Iris pigment epithelial cell (primary cell): ENCODE measurements around the gene CREG2.

Experiments
- DNase-seq: peaks from one replicate; pipeline ENCODE4 v3.0.0-alpha.2; 2011; ENCODE audit warnings: low read depth

Gene CREG2, protein sequence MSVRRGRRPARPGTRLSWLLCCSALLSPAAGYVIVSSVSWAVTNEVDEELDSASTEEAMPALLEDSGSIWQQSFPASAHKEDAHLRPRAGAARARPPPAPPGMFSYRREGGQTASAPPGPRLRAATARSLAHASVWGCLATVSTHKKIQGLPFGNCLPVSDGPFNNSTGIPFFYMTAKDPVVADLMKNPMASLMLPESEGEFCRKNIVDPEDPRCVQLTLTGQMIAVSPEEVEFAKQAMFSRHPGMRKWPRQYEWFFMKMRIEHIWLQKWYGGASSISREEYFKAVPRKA

DNA sequence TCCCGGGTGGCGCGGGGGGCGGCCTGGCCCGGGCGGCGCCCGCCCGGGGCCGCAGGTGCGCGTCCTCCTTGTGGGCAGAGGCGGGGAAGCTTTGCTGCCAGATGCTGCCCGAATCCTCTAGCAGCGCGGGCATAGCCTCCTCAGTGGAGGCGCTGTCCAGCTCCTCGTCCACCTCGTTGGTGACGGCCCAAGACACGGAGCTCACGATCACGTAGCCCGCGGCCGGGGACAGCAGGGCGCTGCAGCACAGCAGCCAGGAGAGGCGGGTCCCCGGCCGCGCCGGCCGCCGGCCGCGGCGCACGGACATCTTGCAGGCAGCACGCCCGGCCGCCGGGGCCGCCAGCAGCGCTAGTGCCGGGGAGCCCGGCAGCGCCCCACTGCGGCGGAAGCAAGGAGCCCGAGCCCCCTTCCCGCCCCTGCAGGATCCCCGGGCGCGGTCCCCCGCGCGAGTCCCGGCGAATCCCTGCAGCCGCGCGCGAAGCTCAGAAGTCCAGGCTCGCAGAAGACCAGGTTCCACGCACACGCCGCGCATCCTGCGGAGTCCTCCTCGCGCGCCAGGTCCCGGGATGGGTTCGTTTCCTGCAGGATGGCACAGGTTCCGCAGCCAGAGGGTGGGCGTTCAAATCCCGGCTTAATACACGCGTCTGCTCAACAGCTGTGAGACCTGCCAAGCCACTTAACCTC, at the start of gene CREG2:
CREG2 (minus strand) TSS at position 353 of the 684 bp plus-strand sequence; CDS start at position 307, 46 bp downstream.
- DNase-seq, result peak; percentile 56

DNA sequence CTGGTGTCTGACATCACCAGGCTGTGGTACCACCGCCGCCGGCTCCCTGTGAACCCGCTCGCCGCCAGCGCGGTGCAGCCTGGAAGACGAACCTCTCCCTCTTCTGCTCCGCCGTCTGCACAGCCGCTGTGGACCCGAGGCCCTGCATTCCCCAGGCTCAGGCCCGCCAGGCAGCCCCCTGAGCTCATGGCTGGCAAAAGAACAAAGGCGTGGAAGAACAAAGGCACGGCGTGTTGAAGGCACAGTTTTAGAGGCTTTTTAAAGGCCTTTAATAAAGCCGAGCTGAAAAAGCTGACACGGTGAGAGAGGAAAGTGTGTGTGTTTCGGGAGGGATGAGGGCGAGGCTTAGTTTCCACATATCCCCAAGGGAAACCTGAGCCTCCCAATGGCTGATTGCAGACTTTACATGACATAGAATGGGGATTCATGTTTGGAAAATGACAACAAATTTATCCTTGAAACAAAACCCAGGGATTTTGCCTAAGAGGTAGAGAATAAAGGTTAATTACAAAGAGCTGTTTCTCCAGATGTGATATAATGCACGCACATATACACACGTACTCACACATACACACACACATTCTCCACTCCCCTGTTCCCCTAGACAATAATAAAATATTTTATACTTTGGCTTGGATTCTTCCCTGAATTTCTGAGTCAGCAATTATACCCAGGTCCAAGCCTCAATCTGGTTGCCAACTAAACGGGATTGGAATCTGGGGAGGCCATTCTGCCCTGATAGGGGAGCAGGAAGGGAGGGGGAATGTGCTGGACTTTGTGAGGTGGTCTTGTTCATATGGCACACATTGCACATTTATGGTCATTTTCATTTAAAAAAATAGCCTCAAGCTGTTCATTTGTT, 47.9 kb upstream of the CREG2 start:
- DNase-seq, result peak; percentile 44

DNA sequence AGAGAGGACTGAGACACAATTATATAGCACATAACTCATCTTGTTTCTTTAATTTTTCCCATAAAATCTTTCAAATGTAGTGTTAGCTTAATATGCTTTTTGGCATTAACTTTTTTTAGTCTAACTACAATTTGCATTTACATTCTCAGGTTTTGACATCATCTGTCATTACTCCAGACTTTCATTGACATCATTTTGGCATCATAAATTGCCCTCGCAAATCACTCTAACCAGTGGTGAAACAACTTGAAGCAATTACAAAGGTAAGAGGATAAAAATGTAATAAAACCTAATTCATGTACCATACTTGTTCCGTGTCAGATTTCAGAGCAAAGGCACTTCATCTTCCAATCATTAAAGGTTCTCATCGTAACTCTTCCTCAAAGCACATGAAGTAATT, 46.2 kb upstream of the CREG2 start:
- no peak for DNase-seq

DNA sequence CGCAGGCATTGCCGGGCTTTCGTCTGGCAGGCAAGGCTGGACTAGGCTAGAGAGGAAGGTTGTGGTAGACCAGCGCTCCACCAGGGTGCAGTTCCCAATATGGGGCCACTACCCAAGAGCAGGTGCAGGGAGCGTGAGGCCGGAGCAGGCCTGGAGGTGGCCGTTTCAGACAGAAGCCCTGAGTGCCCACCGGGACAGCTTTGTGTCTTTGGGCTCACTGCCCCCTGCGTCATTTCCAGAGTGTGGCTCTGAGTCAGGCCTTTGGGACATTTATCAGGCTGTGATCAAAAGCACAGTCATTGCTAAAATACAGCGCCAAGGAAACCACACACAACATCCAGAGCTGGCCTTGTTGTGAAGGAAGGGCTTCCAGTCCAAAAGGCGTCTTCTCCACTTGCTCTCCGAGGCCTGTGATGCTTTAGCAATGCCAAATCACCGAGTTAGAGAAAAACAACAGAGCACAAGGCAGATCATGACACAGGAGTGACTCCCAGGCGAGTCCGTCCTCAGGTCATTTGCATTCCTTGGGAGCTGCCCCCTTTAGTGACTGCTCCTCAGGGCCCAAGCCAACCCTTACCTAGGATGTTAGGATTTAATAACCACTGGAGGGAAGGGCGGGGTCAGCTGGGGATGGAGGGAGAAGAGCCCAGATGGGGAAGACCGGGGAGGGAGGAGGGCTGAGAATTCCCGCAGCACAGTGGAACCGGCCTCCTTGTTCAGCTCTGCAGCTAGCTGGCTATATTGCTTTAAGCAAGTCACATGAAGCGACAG, 45.3 kb upstream of the CREG2 start:
- DNase-seq, result no peak

DNA sequence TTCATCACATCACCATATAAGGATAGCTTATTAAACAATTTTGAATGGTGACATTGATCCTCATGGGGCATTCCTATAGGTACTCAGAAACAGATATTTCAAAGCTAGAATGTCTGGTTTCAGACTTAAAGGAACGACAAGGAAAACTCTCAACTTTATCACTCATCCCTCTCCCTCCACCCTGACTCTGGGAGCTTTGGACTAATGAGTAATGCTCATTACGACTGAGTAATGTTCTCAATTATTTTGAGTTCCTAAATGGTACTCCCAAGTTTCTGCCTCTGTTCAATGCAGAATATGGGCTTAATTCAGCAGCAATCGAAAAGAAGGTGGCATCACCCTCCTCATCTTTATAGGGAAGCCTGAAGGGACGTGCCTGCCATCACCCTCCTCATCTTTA, 44.2 kb upstream of the CREG2 start:
- DNase-seq, result no peak

DNA sequence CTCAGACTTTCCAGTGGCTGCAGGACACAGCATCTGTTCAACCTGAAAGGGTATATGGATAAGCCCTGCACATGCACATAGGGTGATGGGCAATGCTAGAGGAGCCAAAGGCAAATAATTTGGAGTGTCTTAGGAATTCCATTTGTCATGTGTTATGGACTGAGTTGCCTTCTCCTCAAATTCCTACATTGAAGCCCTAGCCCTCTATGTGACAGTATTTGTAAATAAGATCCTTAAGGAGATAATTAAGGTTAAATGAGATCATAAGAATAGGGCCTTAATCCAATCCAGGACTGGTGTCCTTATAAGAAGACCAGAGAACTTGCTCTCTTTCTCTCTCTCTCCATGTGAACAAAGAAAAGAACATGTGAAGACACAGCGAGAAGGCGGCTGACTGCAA, 42.9 kb upstream of the CREG2 start:
- no peak for DNase-seq

DNA sequence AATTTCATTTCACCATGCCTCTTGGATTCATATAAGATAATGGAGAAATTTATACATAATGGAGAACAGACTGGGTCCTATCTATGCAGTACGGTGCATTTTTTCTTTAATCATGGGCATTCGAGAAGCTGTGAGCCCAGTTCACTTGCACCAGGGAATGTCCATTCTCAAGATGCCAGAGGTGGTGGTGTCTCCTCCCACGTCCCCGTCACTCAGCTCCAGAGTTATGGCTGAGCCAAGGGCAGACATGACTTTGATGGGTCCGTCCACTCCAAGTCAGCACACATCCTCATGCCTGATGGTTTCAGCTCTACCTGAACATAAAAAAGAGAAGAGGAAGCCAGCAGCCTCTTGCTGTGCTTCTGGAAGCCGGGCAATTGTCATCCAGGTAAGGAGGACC, 42.1 kb upstream of the CREG2 start:
- DNase-seq, result no peak

DNA sequence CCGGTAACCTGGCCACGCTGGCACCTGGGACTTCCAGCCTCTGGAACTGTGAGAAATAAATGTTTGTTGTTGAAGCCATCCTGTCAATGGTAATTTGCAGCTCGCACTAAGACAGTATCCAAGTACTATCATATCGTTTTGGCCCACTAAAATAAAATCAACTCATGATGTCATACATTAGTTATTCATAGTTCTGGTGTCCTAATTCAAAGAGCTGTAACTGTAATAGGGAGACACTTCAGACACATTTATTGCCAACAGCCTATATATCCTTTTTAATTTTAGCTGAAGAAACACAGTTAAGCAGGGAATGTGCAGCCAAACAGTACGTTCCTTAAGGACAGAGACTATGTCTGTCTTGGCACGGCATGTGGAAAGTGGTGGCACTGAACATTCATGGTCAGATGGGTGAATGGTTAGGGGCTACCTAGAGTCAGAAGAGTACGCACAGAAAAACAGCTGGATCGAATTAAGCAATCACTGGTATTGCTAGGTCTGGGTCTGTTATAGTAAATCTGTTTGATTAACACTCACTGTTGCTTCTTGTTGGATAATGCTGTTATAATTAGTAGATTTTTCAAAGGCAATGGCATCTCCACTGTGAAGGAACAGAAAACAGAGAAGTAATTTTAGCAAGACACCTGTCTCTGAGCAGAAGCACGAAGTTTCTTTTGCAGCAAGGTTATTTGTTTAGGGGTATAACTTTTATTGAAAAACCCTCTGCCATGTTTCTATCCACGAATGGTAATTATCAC, 41.3 kb upstream of the CREG2 start:
- no peak for DNase-seq

DNA sequence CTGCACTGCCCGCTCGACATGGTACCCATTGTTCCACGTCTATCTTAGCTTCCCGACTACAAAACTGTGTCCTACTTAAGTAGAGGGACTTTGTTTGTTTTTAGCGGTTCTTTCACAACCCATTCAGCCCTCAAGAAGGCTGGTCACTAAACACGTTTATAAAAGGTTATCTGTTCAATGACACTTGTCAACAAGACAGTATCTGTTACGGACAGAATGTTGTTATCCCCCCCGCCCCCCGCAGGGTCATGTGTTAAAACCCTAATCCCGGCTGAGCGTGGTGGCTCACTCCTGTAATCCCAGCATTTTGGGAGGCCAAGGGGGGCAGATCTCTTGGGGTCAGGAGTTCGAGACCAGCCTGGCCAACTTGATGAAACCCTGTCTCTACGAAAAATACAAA, 40.4 kb upstream of the CREG2 start:
- DNase-seq, result no peak

DNA sequence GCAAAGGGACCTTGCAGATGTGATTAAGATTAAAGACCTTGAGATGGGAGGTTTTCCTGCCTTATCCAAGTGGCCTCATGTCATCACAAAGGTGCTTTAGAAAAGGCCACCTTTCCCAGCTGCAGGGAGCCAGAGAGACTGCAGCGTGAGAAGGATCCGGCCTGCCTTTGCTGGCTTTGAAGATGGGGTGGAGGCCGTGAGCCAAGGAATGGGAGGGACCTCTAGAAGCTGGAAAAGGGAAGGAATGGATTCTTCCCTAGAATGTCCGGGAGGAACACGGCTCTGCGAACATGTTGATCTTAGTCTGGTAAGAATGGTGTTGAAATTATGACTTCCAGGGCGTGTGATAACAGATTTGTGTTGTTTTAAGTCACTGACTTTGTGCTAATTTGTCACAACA, 39.9 kb upstream of the CREG2 start:
- no peak for DNase-seq

DNA sequence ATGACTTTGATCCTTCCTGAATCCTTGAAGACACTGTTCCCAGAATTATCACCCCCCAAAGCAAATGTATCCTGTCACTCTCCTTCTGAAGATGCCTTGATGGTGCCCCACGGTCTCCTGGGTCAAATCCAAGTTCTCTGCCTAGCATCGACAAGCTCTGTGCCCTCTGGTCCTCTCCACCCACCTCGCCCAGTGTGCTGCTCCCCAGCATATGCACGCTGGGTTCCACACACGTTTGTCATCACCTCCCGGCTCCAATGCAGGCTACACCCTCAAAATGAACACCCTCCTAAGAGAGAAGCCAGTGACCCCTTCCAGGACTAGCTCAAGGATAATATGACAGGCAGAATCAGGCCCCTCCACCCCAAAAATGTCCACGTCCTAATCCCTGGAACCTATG, 39.5 kb upstream of the CREG2 start:
- DNase-seq, result no peak

DNA sequence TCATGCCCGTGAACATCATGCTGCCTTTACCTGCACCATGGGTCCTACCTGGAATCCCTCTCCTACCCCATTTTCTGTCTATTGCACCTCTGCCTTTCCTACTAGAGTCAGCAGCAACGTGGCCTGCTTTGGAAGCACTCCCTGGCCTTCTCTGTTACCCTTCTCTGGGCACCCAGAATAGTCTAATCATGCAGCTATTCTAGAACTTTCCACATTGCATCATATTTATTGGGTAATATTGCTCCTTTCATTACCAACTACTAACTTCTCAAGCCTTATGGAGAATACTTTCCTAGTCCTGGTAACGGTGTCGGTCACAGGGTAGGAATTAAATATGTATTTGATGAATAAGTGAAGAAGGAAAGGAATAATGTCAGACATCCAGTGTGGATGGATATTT, 33.3 kb upstream of the CREG2 start:
- peak; percentile 56 for DNase-seq

DNA sequence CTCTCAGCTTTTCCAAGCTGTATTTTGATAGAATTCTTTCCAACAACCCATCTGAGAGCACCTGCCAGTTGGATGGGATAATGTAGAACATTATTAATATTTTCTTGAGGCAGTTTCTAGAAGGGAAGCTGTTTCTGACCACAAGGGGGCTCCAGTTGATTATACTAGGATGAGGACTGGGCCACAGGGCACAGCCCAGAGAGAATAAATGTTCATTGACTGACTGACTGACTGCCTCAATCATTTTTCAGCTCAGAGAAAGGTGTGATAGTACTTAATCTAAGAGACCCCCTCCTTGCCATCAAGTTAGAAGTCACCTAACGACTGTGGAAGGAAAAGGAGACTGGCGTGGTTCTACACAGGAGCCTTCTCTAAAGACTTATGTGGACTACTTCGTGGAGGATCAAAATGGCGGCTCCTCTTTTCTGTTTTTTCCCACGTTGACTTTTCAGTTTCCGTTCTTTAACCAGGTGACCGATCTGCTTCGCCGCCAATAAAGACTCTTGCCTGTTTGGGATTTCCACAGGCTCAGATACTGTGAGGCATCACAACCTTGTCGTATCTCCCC, 31.9 kb upstream of the CREG2 start:
- DNase-seq, result peak; percentile 75

DNA sequence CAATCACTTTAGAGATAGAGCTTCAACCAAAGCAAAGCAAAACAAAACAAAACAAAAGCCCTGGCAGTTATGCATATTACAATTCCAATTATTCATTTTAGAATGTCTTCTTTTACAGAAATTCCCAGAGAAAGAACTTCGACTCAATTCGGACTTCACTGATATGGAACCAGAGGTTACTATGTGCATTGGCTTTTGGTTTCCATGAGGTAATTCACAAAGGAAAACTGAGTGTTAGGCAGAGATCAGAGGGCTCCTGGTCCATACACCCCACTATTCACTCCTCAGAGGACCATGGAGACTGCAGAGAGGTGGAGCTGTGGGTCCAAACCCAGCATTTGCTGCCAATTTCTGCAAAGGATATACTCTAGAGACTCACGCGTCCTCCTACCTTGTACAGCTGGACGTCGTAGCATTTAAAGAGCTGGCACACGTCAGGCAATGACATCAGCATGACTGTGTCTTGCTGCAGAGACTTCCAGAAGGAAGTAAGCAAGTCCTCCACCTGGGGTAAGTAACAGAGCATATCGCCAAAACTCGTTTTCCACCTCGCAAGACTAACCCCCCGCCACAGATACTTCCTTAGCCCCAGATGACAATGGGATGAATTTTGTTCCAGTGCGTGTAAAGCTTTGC, 31.3 kb upstream of the CREG2 start:
- DNase-seq, result no peak

DNA sequence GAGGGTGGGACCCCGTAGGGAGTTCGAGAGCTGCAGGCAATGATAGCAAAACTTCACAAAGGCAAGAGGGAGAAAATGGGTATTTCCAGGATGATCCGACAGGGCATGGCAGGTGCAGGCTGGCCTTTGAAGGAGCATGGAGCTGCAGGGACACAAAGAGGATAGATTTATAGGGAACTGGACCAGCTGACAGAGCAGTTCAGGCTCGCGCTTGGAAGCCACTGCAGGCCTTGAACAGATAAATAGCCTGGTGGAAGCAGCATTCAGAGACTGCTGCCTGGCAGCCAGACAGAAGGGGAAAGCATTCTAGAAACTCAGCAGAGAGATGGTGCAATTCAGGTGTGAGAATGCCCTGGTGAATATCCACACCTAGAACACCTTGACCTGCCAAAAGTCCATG, 29.3 kb upstream of the CREG2 start:
- DNase-seq, result no peak

DNA sequence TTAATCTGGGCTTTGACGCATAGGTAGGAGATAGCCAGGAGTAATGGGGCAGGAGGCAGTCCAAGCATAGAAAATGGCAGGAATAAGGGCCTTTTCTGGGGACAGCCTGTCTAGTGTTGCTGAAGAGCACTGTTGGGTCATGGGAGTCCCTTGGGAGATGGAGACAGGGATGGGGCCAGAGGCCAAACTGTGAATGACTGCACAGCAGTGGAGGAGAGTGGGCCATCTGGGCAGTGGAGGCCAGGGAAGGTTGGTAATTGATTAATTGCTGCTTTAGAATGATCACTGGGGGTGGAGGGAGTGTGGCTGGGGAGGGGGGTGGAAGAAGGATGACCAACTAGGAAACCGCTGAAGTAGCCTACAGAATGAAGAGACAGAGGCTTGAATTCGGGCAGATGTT, 28.6 kb upstream of the CREG2 start:
- no peak for DNase-seq

DNA sequence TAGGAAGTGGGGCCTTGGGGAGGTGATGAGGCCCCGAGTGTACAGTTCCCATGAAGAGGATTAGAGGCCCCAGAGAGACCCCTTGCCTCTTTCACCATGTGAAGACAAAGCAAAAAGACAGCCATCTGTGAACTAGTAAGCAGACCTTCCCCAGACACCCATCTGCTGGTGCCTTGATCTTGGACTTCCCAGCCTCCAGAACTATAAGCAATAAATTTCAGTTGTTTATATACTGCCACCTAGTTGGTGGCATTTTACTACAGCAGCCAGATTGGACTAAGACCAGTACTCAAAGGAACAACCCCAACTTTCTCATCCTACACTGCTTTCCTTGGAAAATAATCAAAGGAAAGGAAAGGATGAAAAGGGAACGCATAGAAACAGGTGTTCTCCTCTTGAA, 27.9 kb upstream of the CREG2 start:
- no peak for DNase-seq

DNA sequence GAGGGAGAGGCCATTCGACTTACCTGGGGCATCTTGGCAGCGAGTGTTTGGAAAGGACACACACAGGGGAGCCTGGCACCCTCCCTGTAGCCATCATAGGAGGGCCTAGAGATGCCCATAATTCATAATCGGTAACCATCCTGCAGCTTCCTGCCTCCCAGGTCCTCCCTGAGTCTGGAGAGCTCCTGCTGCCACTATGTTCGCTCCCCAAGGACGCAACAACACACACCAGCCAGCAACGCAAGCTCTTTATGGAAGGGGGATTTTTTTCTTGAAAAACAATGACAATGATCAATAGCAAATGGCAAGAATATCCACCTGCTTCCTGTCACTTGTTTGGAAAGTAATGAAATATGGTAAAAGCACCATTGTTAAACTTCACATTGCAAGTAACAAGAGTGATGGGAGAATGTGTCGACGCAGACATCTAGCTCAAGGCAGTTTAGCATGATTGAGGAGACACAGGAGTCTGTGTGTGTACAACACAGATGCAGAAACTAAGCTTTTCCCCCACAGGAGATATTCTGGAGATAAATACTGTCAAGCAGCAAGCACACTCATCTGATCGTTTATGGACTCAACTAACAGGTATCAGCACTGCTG, 24.9 kb upstream of the CREG2 start:
- DNase-seq, result no peak

DNA sequence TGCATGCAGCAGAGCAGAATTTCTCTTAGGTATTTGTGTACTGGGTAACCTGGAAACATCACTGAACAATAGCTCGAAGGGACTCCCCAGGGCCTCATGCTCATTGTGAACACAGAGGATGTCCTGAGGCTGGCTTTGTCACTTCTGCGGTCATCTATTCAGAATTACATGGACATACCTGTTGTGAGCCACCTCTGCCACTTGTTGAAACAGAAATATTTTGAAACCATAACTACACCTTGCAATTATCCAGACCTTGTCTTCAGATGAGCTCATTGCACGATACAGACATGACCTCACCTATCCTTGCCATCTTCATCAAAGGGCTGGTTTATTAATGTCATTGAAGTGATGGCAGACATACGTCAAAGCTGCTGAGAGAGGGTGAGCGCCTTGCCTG, 23.4 kb upstream of the CREG2 start:
- no peak for DNase-seq

DNA sequence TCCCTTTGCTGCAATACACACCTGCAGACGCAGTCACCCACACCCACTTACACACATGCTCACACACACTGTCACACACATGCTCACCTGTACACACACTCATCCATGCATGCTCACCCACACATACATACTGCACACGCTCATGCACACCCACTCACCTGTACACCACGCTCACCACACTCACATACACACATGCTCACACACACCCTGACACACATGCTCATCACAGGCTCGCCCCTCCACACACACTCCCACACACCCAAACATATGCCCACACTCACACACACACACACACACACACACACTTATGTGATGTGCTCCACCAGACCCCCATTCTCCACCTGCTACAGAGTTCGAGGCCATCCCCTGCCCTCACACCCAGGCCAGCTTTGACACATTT, 22.8 kb upstream of the CREG2 start:
- no peak for DNase-seq
